ENCODE results near the gene PKIB. TPM values are rescaled to one million over a fixed set of nuclear protein-coding genes. Genes with fewer than 3 reads are reported as not detected.

The PKIB gene
- total and polyA plus RNA-seq, 10 of the 15 experiments (the other 5 are each of a cell fraction or from before 2014, with no cell fraction given), result 0.20 to 1.8 (median 0.87) TPM

DNA sequence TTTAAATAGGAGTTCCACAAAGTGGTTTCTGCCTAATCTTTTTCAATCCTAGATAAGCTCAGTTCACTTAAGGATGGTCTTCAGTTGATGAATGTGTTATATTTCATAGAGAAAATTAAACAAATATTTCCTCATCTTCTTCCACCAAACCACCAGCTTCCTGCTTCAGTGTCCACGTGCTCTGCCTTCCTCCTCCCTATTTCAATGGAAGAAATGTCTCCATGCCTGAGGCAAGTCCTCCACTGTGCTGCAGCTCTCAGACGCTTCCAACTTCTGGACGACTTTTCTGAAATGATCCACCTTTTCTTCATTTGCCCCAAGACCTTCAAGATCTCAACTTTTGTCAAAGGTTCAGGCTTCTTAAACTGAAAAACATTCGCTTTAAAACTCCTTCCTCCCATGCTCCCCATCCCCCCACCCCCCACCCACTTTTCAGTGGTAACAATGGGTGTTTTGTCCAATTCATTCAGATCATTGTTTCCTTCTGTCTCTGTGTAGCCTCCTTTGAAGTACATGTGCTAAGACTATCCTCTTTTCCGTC lies 144.1 kb downstream of the PKIB start (continued):
- no peak for TF ChIP-seq FOS (IDR thresholded peaks at IDR 0.05; ENCODE audit: borderline replicate concordance, extremely low read depth, insufficient read length)

DNA sequence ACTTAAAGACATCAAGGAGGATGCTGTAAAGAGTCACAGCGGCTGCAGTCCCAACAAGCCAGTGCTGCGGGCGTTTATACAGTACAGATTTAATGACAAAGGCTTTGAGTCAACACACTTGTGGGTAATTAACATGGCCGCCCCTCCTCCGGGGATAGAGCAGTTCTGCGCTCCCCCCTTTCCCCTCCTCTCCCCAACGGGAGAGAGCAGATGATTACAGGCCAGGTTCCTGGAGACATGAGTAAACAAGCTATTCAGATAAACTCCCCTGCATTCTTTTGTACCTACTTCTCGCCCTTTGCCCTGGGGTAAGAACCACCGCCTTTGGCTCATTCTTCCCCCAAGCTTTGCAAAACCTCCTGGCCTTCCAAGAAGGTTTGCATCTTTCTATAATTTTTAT lies 145.7 kb downstream of the PKIB start:
- intact Hi-C loops (cut with micrococcal nuclease; ENCODE audit: unreplicated experiment), result no loop called here
- Histone ChIP-seq H3K4me1 (ENCODE audit: control insufficient read depth, insufficient read depth, low read length) (0 out of 2 replicates have a peak, but pooled peaks cover 3% of the 10 kb centered on the region), H3K4me2 (ENCODE audit: control insufficient read depth, insufficient read depth) (no peak overlapping the region), H4K20me1 (ENCODE audit: control insufficient read depth, insufficient read depth) (no peaks in the 10 kb centered on the region), H3K4me3 (no peak overlapping the region), H2AFZ (ENCODE audit: control insufficient read depth, low read depth, low read length) (no peak overlapping the region), H3K36me3 (ENCODE audit: control insufficient read depth in 2 of 2, insufficient read depth in 2 of 2, low read length in 1 of 2) (no peaks in the 10 kb centered on the region), H3K9ac (ENCODE audit: control insufficient read depth, insufficient read depth, low read length) (no peak overlapping the region), H3K27me3 (replicated peaks in 1 of 2; ENCODE audit: control insufficient read depth in 2 of 2, insufficient read depth in 2 of 2, low read length in 1 of 2) (no peaks in the 10 kb centered on the region), H3K27ac (ENCODE audit: control insufficient read depth, insufficient read depth) (no peak overlapping the region), H3K9me3 (replicated peaks; ENCODE audit: control insufficient read depth, insufficient read depth, low read length) (no peaks in the 10 kb centered on the region), H3K79me2 (ENCODE audit: control insufficient read depth, insufficient read depth, low read length) (no peaks in the 10 kb centered on the region)
- ChIA-PET POLR2A (no interaction called here), RAD21 (ENCODE audit: unreplicated experiment) (no interaction called here), CTCF (no interaction called here), SMC1A (ENCODE audit: uncharacterized antibody, unreplicated experiment) (interaction anchor here (0.8 kb wide), 1 partner anchor 46 kb away, joined by 3 read pairs; no protein-coding TSS in a partner anchor)
- in situ Hi-C loops (cut with MboI), result no loop called here
- DNase-seq (ENCODE audit: low read depth, low spot score), result no peak
- FAIRE-seq, result no peak
- WGBS (ENCODE audit: insufficient coverage, insufficient replicate concordance, low lambda C conversion rate, missing lambda C conversion rate), result 92% methylated on average over 6 of the region's 9 CpGs
- TF ChIP-seq HDAC6 (IDR thresholded peaks at IDR 0.05; ENCODE audit: unreplicated experiment) (no peak), YY1 (IDR thresholded peaks at IDR 0.05; ENCODE audit: low read depth, low read length) (no peak), EGR1 (IDR thresholded peaks at IDR 0.05; ENCODE audit: borderline replicate concordance in 1 of 2, low read depth in 2 of 2, low read length in 2 of 2) (no peak)
- TF ChIP-seq, protein P1, sequence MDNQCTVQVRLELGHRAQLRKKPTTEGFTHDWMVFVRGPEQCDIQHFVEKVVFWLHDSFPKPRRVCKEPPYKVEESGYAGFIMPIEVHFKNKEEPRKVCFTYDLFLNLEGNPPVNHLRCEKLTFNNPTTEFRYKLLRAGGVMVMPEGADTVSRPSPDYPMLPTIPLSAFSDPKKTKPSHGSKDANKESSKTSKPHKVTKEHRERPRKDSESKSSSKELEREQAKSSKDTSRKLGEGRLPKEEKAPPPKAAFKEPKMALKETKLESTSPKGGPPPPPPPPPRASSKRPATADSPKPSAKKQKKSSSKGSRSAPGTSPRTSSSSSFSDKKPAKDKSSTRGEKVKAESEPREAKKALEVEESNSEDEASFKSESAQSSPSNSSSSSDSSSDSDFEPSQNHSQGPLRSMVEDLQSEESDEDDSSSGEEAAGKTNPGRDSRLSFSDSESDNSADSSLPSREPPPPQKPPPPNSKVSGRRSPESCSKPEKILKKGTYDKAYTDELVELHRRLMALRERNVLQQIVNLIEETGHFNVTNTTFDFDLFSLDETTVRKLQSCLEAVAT (IDR thresholded peaks at IDR 0.05), result no peak
- TF ChIP-seq, protein P2, sequence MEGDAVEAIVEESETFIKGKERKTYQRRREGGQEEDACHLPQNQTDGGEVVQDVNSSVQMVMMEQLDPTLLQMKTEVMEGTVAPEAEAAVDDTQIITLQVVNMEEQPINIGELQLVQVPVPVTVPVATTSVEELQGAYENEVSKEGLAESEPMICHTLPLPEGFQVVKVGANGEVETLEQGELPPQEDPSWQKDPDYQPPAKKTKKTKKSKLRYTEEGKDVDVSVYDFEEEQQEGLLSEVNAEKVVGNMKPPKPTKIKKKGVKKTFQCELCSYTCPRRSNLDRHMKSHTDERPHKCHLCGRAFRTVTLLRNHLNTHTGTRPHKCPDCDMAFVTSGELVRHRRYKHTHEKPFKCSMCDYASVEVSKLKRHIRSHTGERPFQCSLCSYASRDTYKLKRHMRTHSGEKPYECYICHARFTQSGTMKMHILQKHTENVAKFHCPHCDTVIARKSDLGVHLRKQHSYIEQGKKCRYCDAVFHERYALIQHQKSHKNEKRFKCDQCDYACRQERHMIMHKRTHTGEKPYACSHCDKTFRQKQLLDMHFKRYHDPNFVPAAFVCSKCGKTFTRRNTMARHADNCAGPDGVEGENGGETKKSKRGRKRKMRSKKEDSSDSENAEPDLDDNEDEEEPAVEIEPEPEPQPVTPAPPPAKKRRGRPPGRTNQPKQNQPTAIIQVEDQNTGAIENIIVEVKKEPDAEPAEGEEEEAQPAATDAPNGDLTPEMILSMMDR (IDR thresholded peaks at IDR 0.05 in 2 of 3, conservative IDR thresholded peaks at IDR 0.05 in 1 of 3; ENCODE audit: control insufficient read depth in 2 of 3, extremely low read depth in 1 of 3, insufficient read depth in 1 of 3, low read depth in 3 of 3, low read length in 3 of 3), result no peak
- TF ChIP-seq, protein P3, sequence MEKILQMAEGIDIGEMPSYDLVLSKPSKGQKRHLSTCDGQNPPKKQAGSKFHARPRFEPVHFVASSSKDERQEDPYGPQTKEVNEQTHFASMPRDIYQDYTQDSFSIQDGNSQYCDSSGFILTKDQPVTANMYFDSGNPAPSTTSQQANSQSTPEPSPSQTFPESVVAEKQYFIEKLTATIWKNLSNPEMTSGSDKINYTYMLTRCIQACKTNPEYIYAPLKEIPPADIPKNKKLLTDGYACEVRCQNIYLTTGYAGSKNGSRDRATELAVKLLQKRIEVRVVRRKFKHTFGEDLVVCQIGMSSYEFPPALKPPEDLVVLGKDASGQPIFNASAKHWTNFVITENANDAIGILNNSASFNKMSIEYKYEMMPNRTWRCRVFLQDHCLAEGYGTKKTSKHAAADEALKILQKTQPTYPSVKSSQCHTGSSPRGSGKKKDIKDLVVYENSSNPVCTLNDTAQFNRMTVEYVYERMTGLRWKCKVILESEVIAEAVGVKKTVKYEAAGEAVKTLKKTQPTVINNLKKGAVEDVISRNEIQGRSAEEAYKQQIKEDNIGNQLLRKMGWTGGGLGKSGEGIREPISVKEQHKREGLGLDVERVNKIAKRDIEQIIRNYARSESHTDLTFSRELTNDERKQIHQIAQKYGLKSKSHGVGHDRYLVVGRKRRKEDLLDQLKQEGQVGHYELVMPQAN (conservative IDR thresholded peaks at IDR 0.05), result no peak
- no TSS peak for BruUV-seq (replicated peaks)
- no peak for ATAC-seq

Measured in GM12878 (cell line).